ENCODE results near the gene TET3. TPM values are rescaled to one million over a fixed set of nuclear protein-coding genes. Genes with fewer than 3 reads are reported as not detected.

TET3 gene
- total and polyA plus RNA-seq, 2 of the 4 experiments (the other 2 are of a cell fraction) = 1.6 to 1.8 TPM

GRCh38 chr2:74028290-74028689 is 43.6 kb downstream of the TET3 start:
- ATAC-seq (ENCODE audit: low read depth) = no peak
- Histone ChIP-seq H3K4me2 (ENCODE audit: low read depth, low read length) (no peak overlapping the region), H2AK5ac (ENCODE audit: low read depth, low read length) (no peak overlapping the region)

More at GRCh38 chr2:74028290-74028689, 43.6 kb downstream of the TET3 start:
- POLR2A ChIA-PET (ENCODE audit: unreplicated experiment) = no interaction called here
- CTCF ChIA-PET = no interaction called here
- no peak overlapping the region for H3K4ac ChIP-seq (ENCODE audit: low read depth, low read length)
- no peak overlapping the region for H3K18ac ChIP-seq (ENCODE audit: low read depth, low read length)
- H4K5ac ChIP-seq (ENCODE audit: low read depth, low read length) = no peak overlapping the region
- H3K79me1 ChIP-seq (ENCODE audit: low read depth in 1 of 2, low read length in 2 of 2) = peaks cover 40 to 52% of the 10 kb centered on the region in 2 experiments
- no peak for TF ChIP-seq POLR2A (IDR thresholded peaks at IDR 0.05; ENCODE audit: low read depth, low read length)
- TF ChIP-seq CHD1 (IDR thresholded peaks at IDR 0.05; ENCODE audit: low read depth, low read length) = no peak
- no peak for TF ChIP-seq RAD21 (IDR thresholded peaks at IDR 0.05; ENCODE audit: low read length)
- TF ChIP-seq MAFK (IDR thresholded peaks at IDR 0.05; ENCODE audit: low read depth, low read length) = no peak
- TF ChIP-seq RCOR1 (IDR thresholded peaks at IDR 0.05; ENCODE audit: insufficient replicate concordance, low read length) = no peak
- TF ChIP-seq CTCF (conservative IDR thresholded peaks at IDR 0.05; ENCODE audit: low read depth, low read length) = no peak
- TF ChIP-seq NFE2L2 (IDR thresholded peaks at IDR 0.05; ENCODE audit: low read depth, low read length) = no peak
- no peak for TF ChIP-seq SMC3 (IDR thresholded peaks at IDR 0.05; ENCODE audit: low read depth, low read length)
- no peaks in the 10 kb centered on the region for H3K27me3 ChIP-seq (ENCODE audit: control insufficient read depth, insufficient read depth, low read length)
- H3K56ac ChIP-seq (ENCODE audit: extremely low read depth, insufficient read depth, low read length) = no peak overlapping the region
- H3K4me3 ChIP-seq (ENCODE audit: insufficient read depth, low read depth, low read length) = no peak overlapping the region
- H4K8ac ChIP-seq (ENCODE audit: low read depth in 2 of 2, low read length in 2 of 2) = no peak overlapping the region
- no peak overlapping the region for H4K91ac ChIP-seq (ENCODE audit: insufficient read depth, low read depth, low read length)
- in situ Hi-C loops (cut with MboI; ENCODE audit: low sequenced_read_pairs) = no loop called here
- H3K36me3 ChIP-seq (ENCODE audit: control insufficient read depth, insufficient read depth, low read length) = no peaks in the 10 kb centered on the region; the same call in 1 of the 2 replicates
- H3K14ac ChIP-seq (replicated peaks; ENCODE audit: low read depth, low read length) = no peak overlapping the region
- no peak overlapping the region for H2BK15ac ChIP-seq (ENCODE audit: low read depth, low read length)
- H2BK5ac ChIP-seq (ENCODE audit: low read depth, low read length, poor library complexity, severe bottlenecking) = no peak overlapping the region
- intact Hi-C loops (cut with micrococcal nuclease) = no loop called here
- no peak overlapping the region for H2AK9ac ChIP-seq (replicated peaks; ENCODE audit: low read depth, low read length, poor library complexity)
- H2AFZ ChIP-seq (replicated peaks; ENCODE audit: low read length, poor library complexity) = no peak overlapping the region
- dilution Hi-C loops (cut with HindIII; ENCODE audit: low sequenced_read_pairs, unreplicated experiment) = no loop called here
- no peaks in the 10 kb centered on the region for H3K9me3 ChIP-seq (ENCODE audit: control insufficient read depth, insufficient read depth, low read length)
- no peak overlapping the region for H3K9ac ChIP-seq (ENCODE audit: low read depth, low read length)
- H3K4me1 ChIP-seq (ENCODE audit: control insufficient read depth, insufficient read depth, low read length) = peaks cover 7% of the 10 kb centered on the region
- H3K23ac ChIP-seq (ENCODE audit: low read depth, low read length) = no peak overlapping the region
- DNase-seq = no peak
- no peak overlapping the region for H2BK120ac ChIP-seq (ENCODE audit: low read depth, low read length)
- no peak overlapping the region for H3K27ac ChIP-seq (ENCODE audit: insufficient read depth, low read length)
- peaks cover 41% of the 10 kb centered on the region for H4K20me1 ChIP-seq (ENCODE audit: insufficient read depth, low read length)
- no TSS peak for BruUV-seq (replicated peaks)
- H3K9me1 ChIP-seq (ENCODE audit: insufficient read depth, low read length) = peaks cover 8% of the 10 kb centered on the region
- H2BK20ac ChIP-seq (ENCODE audit: low read depth, low read length) = no peak overlapping the region
